Mesangial cell (primary cell): ENCODE measurements around the gene LRRC9. TPM values are rescaled to one million over a fixed set of nuclear protein-coding genes. Genes with fewer than 3 reads are reported as not detected.

Experiments used
- total RNA-seq: library from RNA; depleted of rRNA; stranded (reverse); fragments of >200 nt; gene quantifications from 2 replicates; pipeline ENCODE4 v1.2.3, GENCODE V29; 2015

LRRC9 gene
- not detected in 2 replicates for total RNA-seq

DNA sequence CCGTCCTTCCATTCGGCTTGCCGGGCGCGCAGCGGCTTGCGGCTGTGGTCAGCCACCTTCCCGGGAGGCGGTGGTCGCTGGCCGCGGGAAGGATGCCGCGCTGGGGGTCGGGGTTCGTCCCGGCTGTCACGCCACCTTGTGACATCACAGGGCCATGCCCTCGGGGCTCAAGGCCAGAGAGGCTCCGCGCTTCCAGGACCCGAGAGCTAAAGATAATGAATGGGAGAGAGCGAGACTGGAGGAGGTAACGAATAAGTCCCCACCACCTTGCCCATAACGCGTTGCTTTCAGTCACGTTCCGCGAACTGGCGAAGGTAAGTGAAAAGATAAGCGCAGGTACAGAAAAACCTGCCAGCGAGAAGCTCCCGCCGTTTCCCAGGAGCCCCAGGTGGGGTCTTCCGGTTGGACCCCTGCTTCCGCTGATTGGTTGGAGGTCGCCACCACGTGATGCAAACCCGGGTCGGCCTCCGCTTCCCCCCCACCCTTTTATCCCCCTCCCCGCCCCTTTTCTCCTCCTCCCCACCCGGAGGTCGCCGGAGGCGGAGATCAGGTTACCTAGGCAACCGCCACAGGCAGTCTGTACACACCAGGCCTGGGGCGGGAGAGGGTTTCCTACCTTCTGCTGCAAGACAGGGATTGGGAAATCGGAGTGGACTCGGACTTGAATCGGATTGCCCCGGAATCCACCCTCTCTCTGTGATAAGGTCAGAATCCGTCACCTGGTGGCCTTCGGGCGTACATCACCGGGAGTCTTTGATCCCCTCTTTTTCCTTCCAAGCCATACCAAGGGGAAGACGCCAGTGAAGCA lies at the start of gene LRRC9:
Gene LRRC9 (plus strand): TSS at position 575 of the 808 bp plus-strand sequence.

GRCh38 chr14:59870277-59871165 lies 49.4 kb upstream of the LRRC9 start, which contains the start of gene RTN1:
Gene RTN1, minus strand, starts transcription at chr14:59870776. Its CDS starts 146 bp downstream, at chr14:59870630.

DNA sequence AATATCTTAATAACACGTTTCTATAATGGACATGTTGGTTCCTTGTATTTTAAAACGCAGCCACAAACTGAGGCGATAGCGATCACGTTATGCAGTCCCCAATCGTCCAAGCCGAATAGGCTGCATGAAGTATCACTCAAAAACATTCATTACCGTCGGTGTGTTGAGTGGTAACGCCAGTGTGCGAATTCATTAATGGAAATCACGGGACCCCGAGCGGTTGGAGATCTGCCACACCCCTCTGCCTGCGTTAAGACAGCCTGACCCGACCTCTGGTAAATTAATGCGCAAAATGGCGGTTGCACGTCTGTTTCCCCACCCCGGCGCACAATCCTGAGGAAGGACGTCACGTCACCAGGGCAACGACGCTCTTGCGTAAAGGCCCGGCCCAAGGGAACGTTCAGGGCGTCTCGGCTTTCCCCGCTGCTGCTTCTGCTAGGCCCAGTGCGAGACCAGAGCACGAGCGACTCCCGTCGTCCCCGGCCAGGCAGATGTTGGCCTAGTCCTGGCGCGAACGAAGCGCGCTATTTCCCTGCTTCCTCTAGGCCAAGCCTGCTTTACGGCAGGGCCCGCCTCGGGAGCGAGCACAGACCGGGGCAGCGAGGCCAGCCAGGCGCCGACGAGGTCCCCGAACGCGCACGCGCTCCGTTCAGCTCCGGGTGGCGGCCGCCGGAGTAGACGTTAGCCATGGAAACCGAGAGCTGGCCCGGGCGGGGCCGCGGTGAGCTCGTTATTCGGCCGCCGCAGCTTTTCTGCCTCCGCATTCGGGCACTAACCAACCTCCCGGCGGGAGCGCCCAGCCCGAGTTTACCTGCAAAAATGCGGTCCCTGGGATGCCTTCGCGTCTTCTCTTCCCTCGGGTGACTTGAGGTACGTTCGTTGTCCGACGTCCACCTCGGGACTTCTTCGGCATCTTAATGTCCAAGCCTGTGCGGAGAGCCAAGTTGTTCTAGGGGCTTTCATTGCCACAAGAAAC lies 171.9 kb downstream of the LRRC9 start, which contains the start of gene PCNX4:
Gene PCNX4 (plus strand): TSS at position 374 of the 976 bp plus-strand sequence. CDS start 15,716 bp downstream, outside the sequence.

Other genes starting within 250 kb of the LRRC9 start
- gene RTN1, start 49.4 kb upstream of the LRRC9 start, total RNA-seq = 0.13 and 0.49 TPM in 2 replicates
- 32.4 and 59.2 TPM in 2 replicates for gene PCNX4, start 171.8 kb downstream of the LRRC9 start, total RNA-seq
- gene DHRS7, start 245.3 kb downstream of the LRRC9 start, total RNA-seq = 32.3 and 73.4 TPM in 2 replicates